CD14-positive monocyte (primary cell): ENCODE data around the gene POU2AF3. TPM values are rescaled to one million over a fixed set of nuclear protein-coding genes. Genes with fewer than 3 reads are reported as not detected.

Source experiments
- DNase-seq, 3 donors: peaks; one replicate each; pipeline ENCODE4 v3.0.0-alpha.2; 2011 to 2022
- H2AFZ ChIP-seq: 2 replicates; pipeline ENCODE4 v1.6.0; 2012; ENCODE audit warnings: mild to moderate bottlenecking, low read depth, low read length, inconsistent platforms; ENCODE audit not compliant: insufficient read depth, poor library complexity, severe bottlenecking
- H3K27ac ChIP-seq, 2 donors: 1 replicate in 1 of 2; 2 replicates in 1 of 2; pipeline ENCODE4 v1.5.1; 2012 to 2013; ENCODE audit warnings: low read length in 2 of 2, control low read depth in 1 of 2, inconsistent platforms in 1 of 2, low read depth in 1 of 2, mild to moderate bottlenecking in 1 of 2
- H3K27me3 ChIP-seq, 2 donors: one replicate each; pipeline versions ENCODE4 v1.6.0 to v1.6.1; 2011 to 2013; ENCODE audit warnings: low read length in 2 of 2; ENCODE audit not compliant: control insufficient read depth in 2 of 2, insufficient read depth in 2 of 2
- H3K36me3 ChIP-seq, 2 donors: replicated peaks in 1 of 2; 1 replicate in 1 of 2; 2 replicates in 1 of 2; pipeline versions ENCODE4 v1.5.1 to v1.6.1; 2012 to 2013; ENCODE audit warnings: low read length in 2 of 2, control low read depth in 1 of 2, inconsistent platforms in 1 of 2, mild to moderate bottlenecking in 1 of 2; ENCODE audit not compliant: insufficient read depth in 2 of 2, control insufficient read depth in 1 of 2
- H3K4me1 ChIP-seq, 2 donors: 1 replicate in 1 of 2; 2 replicates in 1 of 2; pipeline versions ENCODE4 v1.5.1 to v1.6.1; 2012 to 2013; ENCODE audit warnings: low read length in 2 of 2, control low read depth in 1 of 2, inconsistent platforms in 1 of 2, mild to moderate bottlenecking in 1 of 2, moderate library complexity in 1 of 2; ENCODE audit not compliant: insufficient read depth in 2 of 2, control insufficient read depth in 1 of 2
- H3K4me2 ChIP-seq: replicated peaks from 2 replicates; pipeline ENCODE3; 2012; ENCODE audit warnings: low read length, moderate library complexity, mild to moderate bottlenecking; ENCODE audit not compliant: poor library complexity, severe bottlenecking; ENCODE audit errors: extremely low read depth
- H3K4me3 ChIP-seq, 3 experiments: fragments of 200-600 bp in 1 of 3; sonication (generic) in 1 of 3; replicated peaks in 1 of 3; 1 replicate in 2 of 3; 2 replicates in 1 of 3; pipeline ENCODE4 v1.5.1; 2011 to 2013; ENCODE audit warnings: low read length in 3 of 3, mild to moderate bottlenecking in 3 of 3, control low read depth in 2 of 3, low read depth in 2 of 3, inconsistent platforms in 1 of 3, moderate library complexity in 1 of 3
- H3K79me2 ChIP-seq: 2 replicates; pipeline ENCODE4 v1.6.0; 2012; ENCODE audit warnings: mild to moderate bottlenecking, control low read depth, inconsistent platforms, low read length, moderate library complexity; ENCODE audit not compliant: insufficient read depth
- H3K9ac ChIP-seq: 2 replicates; pipeline ENCODE4 v1.6.0; 2017; ENCODE audit warnings: low read length, mild to moderate bottlenecking; ENCODE audit not compliant: insufficient read depth, poor library complexity, severe bottlenecking
- H3K9me3 ChIP-seq, 2 donors: replicated peaks in 1 of 2; 1 replicate in 1 of 2; 2 replicates in 1 of 2; pipeline versions ENCODE4 v1.5.1 to v1.6.1; 2012 to 2013; ENCODE audit warnings: low read length in 2 of 2, control low read depth in 1 of 2; ENCODE audit not compliant: control insufficient read depth in 1 of 2, insufficient read depth in 1 of 2
- H4K20me1 ChIP-seq: 2 replicates; pipeline ENCODE4 v1.6.0; 2012; ENCODE audit warnings: mild to moderate bottlenecking, low read length, control low read depth, moderate library complexity; ENCODE audit not compliant: insufficient read depth
- H3K27ac Mint-ChIP-seq, 7 donors: one replicate each; pipeline ENCODE4 v1.8.0; 2020; ENCODE audit warnings: mild to moderate bottlenecking in 7 of 7, mixed read lengths in 7 of 7, moderate library complexity in 6 of 7, inconsistent platforms in 2 of 7
- H3K27me3 Mint-ChIP-seq, 3 donors: one replicate each; pipeline ENCODE4 v1.8.0; 2021 to 2022; ENCODE audit warnings: low read depth in 3 of 3, mild to moderate bottlenecking in 3 of 3, mixed read lengths in 3 of 3, moderate library complexity in 3 of 3, inconsistent platforms in 1 of 3
- H3K36me3 Mint-ChIP-seq, 2 donors: one replicate each; pipeline ENCODE4 v1.8.0; 2020; ENCODE audit warnings: mixed read lengths in 2 of 2, inconsistent platforms in 1 of 2, mild to moderate bottlenecking in 1 of 2
- H3K4me1 Mint-ChIP-seq: one replicate; pipeline ENCODE4 v1.8.0; 2020; ENCODE audit warnings: mild to moderate bottlenecking, mixed read lengths
- H3K4me3 Mint-ChIP-seq, 2 donors: one replicate each; pipeline ENCODE4 v1.8.0; 2020; ENCODE audit warnings: mild to moderate bottlenecking in 2 of 2, mixed read lengths in 2 of 2, moderate library complexity in 1 of 2
- H3K9me3 Mint-ChIP-seq, 7 donors: one replicate each; pipeline ENCODE4 v1.8.0; 2020 to 2022; ENCODE audit warnings: mixed read lengths in 7 of 7, mild to moderate bottlenecking in 6 of 7, moderate library complexity in 6 of 7, inconsistent platforms in 2 of 7
- CTCF ChIP-seq: fragments of 200-600 bp; IDR thresholded peaks from one replicate; pipeline ENCODE4 v1.8.0; 2022; ENCODE audit warnings: antibody characterized with exemption, mild to moderate bottlenecking
- WGBS: methylation state at CpG from one replicate; pipeline ENCODE4 v1.1.5; 2013; ENCODE audit warnings: missing lambda C conversion rate; ENCODE audit not compliant: insufficient coverage; 5-methylcytosine and 5-hydroxymethylcytosine counted together
- intact Hi-C, 2 donors: fragments of 100-400 bp; cut with micrococcal nuclease; formaldehyde crosslinking; loops; one replicate each; pipeline versions ENCODE4 v1.15.0 to v1.15.1; 2023
- polyA plus RNA-seq, 3 donors: library from polyadenylated mRNA; depleted of rRNA in 1 of 3; unstranded in 2 of 3; stranded (reverse) in 1 of 3; fragments of 300-500 nt in 2 of 3; fragments of >200 nt in 1 of 3; fragmentation: Illumina TruSeq in 2 of 3; gene quantifications; 1 replicate in 2 of 3; 2 replicates in 1 of 3; pipeline ENCODE4 v1.2.3, GENCODE V29; 2012 to 2021

Gene POU2AF3
- polyA plus RNA-seq, 3 donors: not detected

GRCh38 chr11:111320728-111321568 lies 22.6 kb downstream of the POU2AF3 start:
- Histone ChIP-seq H3K9ac (no peak overlapping the region), H3K4me3 (no peak overlapping the region), H3K27me3 (no peaks in the 10 kb centered on the region), H3K9me3 (no peaks in the 10 kb centered on the region), H3K36me3 (no peaks in the 10 kb centered on the region), H4K20me1 (no peaks in the 10 kb centered on the region), H2AFZ (no peak overlapping the region), H3K4me2 (no peak overlapping the region), H3K4me1 (no peaks in the 10 kb centered on the region), H3K79me2 (no peaks in the 10 kb centered on the region), H3K27ac (no peak overlapping the region)
- Mint-ChIP-seq H3K36me3 (no peaks in the 10 kb centered on the region), H3K27ac (no peak overlapping the region), H3K9me3 (peaks cover 0 to 4% (median 0%) of the 10 kb centered on the region in 7 donors), H3K4me1 (no peaks in the 10 kb centered on the region), H3K27me3 (peaks cover 3 to 9% (median 7%) of the 10 kb centered on the region in 3 donors), H3K4me3 (no peak overlapping the region)
- WGBS: 96% methylated on average over 4 of the region's 5 CpGs
- no peak for DNase-seq
- intact Hi-C loops: no loop called here
- TF ChIP-seq CTCF: no peak

GRCh38 chr11:111322534-111322933 lies 24.2 kb downstream of the POU2AF3 start:
- H3K27me3 Mint-ChIP-seq: peaks cover 3 to 9% (median 5%) of the 10 kb centered on the region in 3 donors
- intact Hi-C loops: no loop called here

More at GRCh38 chr11:111322534-111322933, 24.2 kb downstream of the POU2AF3 start:
- H3K36me3 Mint-ChIP-seq: no peaks in the 10 kb centered on the region
- Histone ChIP-seq H3K9me3 (no peaks in the 10 kb centered on the region), H3K4me1 (no peaks in the 10 kb centered on the region), H3K4me2 (no peak overlapping the region), H3K9ac (no peak overlapping the region), H4K20me1 (no peaks in the 10 kb centered on the region), H3K79me2 (no peaks in the 10 kb centered on the region), H2AFZ (no peak overlapping the region), H3K36me3 (no peaks in the 10 kb centered on the region), H3K4me3 (no peak overlapping the region), H3K27me3 (no peaks in the 10 kb centered on the region), H3K27ac (no peak overlapping the region)
- no peak overlapping the region for H3K4me3 Mint-ChIP-seq
- no peak overlapping the region for H3K27ac Mint-ChIP-seq
- H3K4me1 Mint-ChIP-seq: no peaks in the 10 kb centered on the region
- no peak for DNase-seq
- peaks cover 0 to 4% (median 0%) of the 10 kb centered on the region in 7 donors for H3K9me3 Mint-ChIP-seq
- no CpG with 5 or more reads among the region's 2 CpGs for WGBS
- no peak for TF ChIP-seq CTCF
